IMR-90 (cell line): ENCODE measurements around the gene NTM. TPM values are rescaled to one million over a fixed set of nuclear protein-coding genes. Genes with fewer than 3 reads are reported as not detected.

Experiments used
- ATAC-seq: fragments of 200-7000 bp; cut with Tn5 transposase; 2 replicates; pipeline ENCODE4 v1.9.1; 2020; ENCODE audit warnings: low read depth, mild to moderate bottlenecking, moderate library complexity
- BruUV-seq: library from RNA; stranded (reverse); fragments of 400-500 nt; replicated peaks from 2 replicates; lab custom pipeline; 2021; lab: Mats Ljungman, UMichigan
- CTCF ChIA-PET: fragments of 300-600 bp; formaldehyde crosslinking; extraction: SDS; loops from one replicate; lab custom pipeline; 2021; ENCODE audit warnings: antibody characterized with exemption; lab: Yijun Ruan, JAX
- POLR2A ChIA-PET: fragments of 300-600 bp; sonication (Branson Sonifier 250); formaldehyde crosslinking; loops from one replicate; lab custom pipeline; 2022; ENCODE audit warnings: antibody characterized with exemption; ENCODE audit not compliant: unreplicated experiment; lab: Charles Lee
- DNase-seq: peaks from one replicate; pipeline ENCODE4 v3.0.0; 2013
- H2AFZ ChIP-seq: replicated peaks from 2 replicates; pipeline ENCODE3; 2013; ENCODE audit warnings: low read length, mild to moderate bottlenecking; ENCODE audit not compliant: poor library complexity
- H2AK5ac ChIP-seq: 2 replicates; pipeline ENCODE4 v1.6.1; 2013; ENCODE audit warnings: low read depth, low read length, inconsistent platforms
- H2AK9ac ChIP-seq: replicated peaks from 2 replicates; pipeline ENCODE3; 2013; ENCODE audit warnings: mild to moderate bottlenecking, low read depth, low read length, moderate library complexity; ENCODE audit not compliant: poor library complexity
- H2BK120ac ChIP-seq: 2 replicates; pipeline ENCODE4 v1.6.1; 2013; ENCODE audit warnings: low read depth, low read length, inconsistent platforms
- H2BK15ac ChIP-seq: 3 replicates; pipeline ENCODE4 v1.6.1; 2013; ENCODE audit warnings: low read depth, low read length, inconsistent platforms
- H2BK20ac ChIP-seq: 2 replicates; pipeline ENCODE4 v1.6.1; 2013; ENCODE audit warnings: low read depth, mild to moderate bottlenecking, inconsistent platforms, low read length, moderate library complexity
- H2BK5ac ChIP-seq: 2 replicates; pipeline ENCODE4 v1.6.1; 2013; ENCODE audit warnings: mild to moderate bottlenecking, low read depth, low read length, inconsistent platforms; ENCODE audit not compliant: poor library complexity, severe bottlenecking
- H3K14ac ChIP-seq: replicated peaks from 2 replicates; pipeline ENCODE4 v1.6.1; 2013; ENCODE audit warnings: low read depth, low read length, inconsistent platforms
- H3K18ac ChIP-seq: 2 replicates; pipeline ENCODE4 v1.6.1; 2013; ENCODE audit warnings: low read depth, low read length, control low read depth
- H3K23ac ChIP-seq: 2 replicates; pipeline ENCODE4 v1.6.1; 2013; ENCODE audit warnings: low read depth, low read length, inconsistent platforms
- H3K27ac ChIP-seq: 2 replicates; pipeline ENCODE4 v1.5.1; 2013; ENCODE audit warnings: mild to moderate bottlenecking, control low read depth, low read length; ENCODE audit not compliant: insufficient read depth
- H3K27me3 ChIP-seq: 2 replicates; pipeline ENCODE4 v1.6.1; 2013; ENCODE audit warnings: low read length; ENCODE audit not compliant: control insufficient read depth, insufficient read depth
- H3K36me3 ChIP-seq: 2 replicates; pipeline ENCODE4 v1.6.1; 2013; ENCODE audit warnings: low read length, mixed read lengths; ENCODE audit not compliant: control insufficient read depth, insufficient read depth
- H3K4ac ChIP-seq: 2 replicates; pipeline ENCODE4 v1.6.1; 2013; ENCODE audit warnings: low read depth, low read length, inconsistent platforms
- H3K4me1 ChIP-seq: 2 replicates; pipeline ENCODE4 v1.6.1; 2013; ENCODE audit warnings: low read length, mixed read lengths; ENCODE audit not compliant: control insufficient read depth, insufficient read depth
- H3K4me2 ChIP-seq: 2 replicates; pipeline ENCODE4 v1.6.1; 2013; ENCODE audit warnings: low read depth, mild to moderate bottlenecking, control low read depth, low read length, moderate library complexity
- H3K4me3 ChIP-seq: 2 replicates; pipeline ENCODE4 v1.5.1; 2013; ENCODE audit warnings: low read depth, mild to moderate bottlenecking, control low read depth, low read length, moderate library complexity; ENCODE audit not compliant: insufficient read depth
- H3K56ac ChIP-seq: 2 replicates; pipeline ENCODE4 v1.6.1; 2013; ENCODE audit warnings: low read length, inconsistent platforms; ENCODE audit not compliant: insufficient read depth; ENCODE audit errors: extremely low read depth
- H3K79me1 ChIP-seq, 2 experiments: 2 replicates each; pipeline ENCODE4 v1.6.1; 2013; ENCODE audit warnings: low read length in 2 of 2, inconsistent platforms in 1 of 2, low read depth in 1 of 2
- H3K9ac ChIP-seq: 2 replicates; pipeline ENCODE4 v1.6.1; 2013; ENCODE audit warnings: low read depth, low read length, control low read depth
- H3K9me1 ChIP-seq: 2 replicates; pipeline ENCODE4 v1.6.1; 2013; ENCODE audit warnings: low read length, inconsistent platforms; ENCODE audit not compliant: insufficient read depth
- H3K9me3 ChIP-seq: 2 replicates; pipeline ENCODE4 v1.6.1; 2013; ENCODE audit warnings: low read length; ENCODE audit not compliant: control insufficient read depth, insufficient read depth
- H4K20me1 ChIP-seq: 2 replicates; pipeline ENCODE4 v1.6.1; 2013; ENCODE audit warnings: low read length, inconsistent platforms; ENCODE audit not compliant: insufficient read depth
- H4K5ac ChIP-seq: 2 replicates; pipeline ENCODE4 v1.6.1; 2013; ENCODE audit warnings: mild to moderate bottlenecking, low read depth, low read length, control low read depth
- H4K8ac ChIP-seq, 2 experiments: 2 replicates each; pipeline ENCODE4 v1.6.1; 2013; ENCODE audit warnings: low read depth in 2 of 2, low read length in 2 of 2, control low read depth in 1 of 2, inconsistent platforms in 1 of 2
- H4K91ac ChIP-seq: 2 replicates; pipeline ENCODE4 v1.6.1; 2013; ENCODE audit warnings: low read depth, low read length, inconsistent platforms; ENCODE audit not compliant: insufficient read depth
- CHD1 ChIP-seq: IDR thresholded peaks from 2 replicates; pipeline ENCODE4 v1.6.1; 2012; ENCODE audit warnings: low read depth, low read length, improper control_type of control experiment
- CTCF ChIP-seq: conservative IDR thresholded peaks from 2 replicates; pipeline ENCODE4 v1.5.1; 2012; ENCODE audit warnings: mild to moderate bottlenecking, low read depth, low read length, improper control_type of control experiment
- FOS ChIP-seq: fragments of 150-350 bp; IDR thresholded peaks from 2 replicates; pipeline ENCODE4 v1.6.1; 2016; ENCODE audit warnings: low read depth, low read length
- MAFK ChIP-seq: IDR thresholded peaks from 2 replicates; pipeline ENCODE4 v1.6.1; 2012; ENCODE audit warnings: low read depth, low read length, improper control_type of control experiment
- RFX5 ChIP-seq: IDR thresholded peaks from 2 replicates; pipeline ENCODE4 v1.8.0; 2012; ENCODE audit warnings: low read depth, mild to moderate bottlenecking, low read length, moderate library complexity
- SMC3 ChIP-seq: fragments of 150-350 bp; IDR thresholded peaks from 2 replicates; pipeline ENCODE4 v1.6.1; 2016; ENCODE audit warnings: low read depth, mild to moderate bottlenecking, antibody characterized with exemption, low read length, moderate library complexity
- WGBS, 2 experiments: methylation state at CpG; one replicate each; pipeline versions ENCODE4 v1.1.5 to v1.1.7; 2013; ENCODE audit warnings: missing lambda C conversion rate in 2 of 2; ENCODE audit not compliant: insufficient read length in 1 of 2; ENCODE audit errors: extremely low coverage in 2 of 2; 5-methylcytosine and 5-hydroxymethylcytosine counted together
- dilution Hi-C: fragments of 300-500 bp; cut with HindIII; formaldehyde crosslinking; loops from one replicate; pipeline ENCODE4 v1.14.3; 2018; ENCODE audit warnings: low sequenced_read_pairs; ENCODE audit not compliant: unreplicated experiment
- in situ Hi-C: fragments of 300-500 bp; cut with MboI; formaldehyde crosslinking; loops from 3 replicates; pipeline ENCODE4 v1.14.3; 2019; ENCODE audit warnings: low sequenced_read_pairs, inconsistent platforms, mixed read lengths
- intact Hi-C: fragments of 100-400 bp; cut with micrococcal nuclease; formaldehyde crosslinking; loops from 2 replicates; pipeline ENCODE4 v1.10.0; 2022
- polyA plus RNA-seq, 3 experiments: library from polyadenylated mRNA; depleted of rRNA; stranded (reverse); fragments of >200 nt; gene quantifications; 2 replicates each; pipeline ENCODE4 v1.2.3, GENCODE V29; 2012; ENCODE audit warnings: low replicate concordance in 1 of 3
- total RNA-seq: library from RNA; depleted of rRNA; stranded (reverse); fragments of >200 nt; gene quantifications from 2 replicates; pipeline ENCODE4 v1.2.3, GENCODE V29; 2012

NTM gene
- total and polyA plus RNA-seq, 2 of the 4 experiments (the other 2 are of a cell fraction): 19.5 to 25.5 TPM

- no CpG with 5 or more reads among the region's 3 CpGs for WGBS, 2 experiments
- H2AFZ ChIP-seq: peak overlapping the region; percentile 44
Measured at GRCh38 chr11:131661132-131661531, 290.7 kb downstream of the NTM start.

More at GRCh38 chr11:131661132-131661531, 290.7 kb downstream of the NTM start:
- Histone ChIP-seq H3K27ac (no peak overlapping the region), H4K91ac (no peak overlapping the region), H3K23ac (no peak overlapping the region), H4K20me1 (no peaks in the 10 kb centered on the region), H2BK15ac (no peak overlapping the region), H3K9me3 (no peaks in the 10 kb centered on the region), H3K4me3 (no peak overlapping the region), H3K14ac (no peak overlapping the region; the same call in 1 of the 2 replicates), H3K79me1 (no peaks in the 10 kb centered on the region), H3K36me3 (no peaks in the 10 kb centered on the region), H3K56ac (no peak overlapping the region), H3K4me1 (no peaks in the 10 kb centered on the region; the same call in 1 of the 2 replicates), H2AK5ac (no peak overlapping the region), H2BK120ac (no peak overlapping the region), H2BK5ac (no peak overlapping the region), H3K9me1 (no peaks in the 10 kb centered on the region), H4K5ac (no peak overlapping the region), H2BK20ac (no peak overlapping the region), H2AK9ac (no peak overlapping the region), H3K9ac (no peak overlapping the region), H3K27me3 (peaks cover 10% of the 10 kb centered on the region), H3K4me2 (no peak overlapping the region), H3K18ac (no peak overlapping the region), H3K4ac (no peak overlapping the region), H4K8ac (no peak overlapping the region; a peak in 1 of 4 replicates)
- in situ Hi-C loops: no loop called here
- no peak; the same call in 1 of the 2 replicates for ATAC-seq
- intact Hi-C loops: no loop called here
- DNase-seq: peak; percentile 32
- BruUV-seq: no TSS peak
- TF ChIP-seq MAFK: no peak
- TF ChIP-seq SMC3: no peak
- TF ChIP-seq FOS: no peak
- no peak for TF ChIP-seq CHD1
- no peak for TF ChIP-seq RFX5
- no peak for TF ChIP-seq CTCF
- CTCF ChIA-PET: no interaction called here
- POLR2A ChIA-PET: no interaction called here
- dilution Hi-C loops: no loop called here
